Erythroblast (primary cell): ENCODE results near the gene WWC1.

ENCODE experiments used
- GATA1 ChIP-seq: IDR thresholded peaks from 2 replicates; pipeline ENCODE4 v1.6.1; 2011; ENCODE audit warnings: low read depth, mild to moderate bottlenecking, control low read depth, low read length, moderate library complexity
- POLR2A ChIP-seq: IDR thresholded peaks from 2 replicates; pipeline ENCODE4 v1.6.1; 2011; ENCODE audit warnings: mild to moderate bottlenecking, low read length

- TF ChIP-seq POLR2A (no peak), GATA1 (no peak)
These were observed 133.3 kb downstream of the WWC1 start for GRCh38 chr5:168424594-168425323.
